Measurements from ENCODE around the gene YAP1. TPM values are rescaled to one million over a fixed set of nuclear protein-coding genes. Genes with fewer than 3 reads are reported as not detected.

YAP1 gene
- 26.0 and 26.6 TPM in 2 replicates for total RNA-seq

DNA sequence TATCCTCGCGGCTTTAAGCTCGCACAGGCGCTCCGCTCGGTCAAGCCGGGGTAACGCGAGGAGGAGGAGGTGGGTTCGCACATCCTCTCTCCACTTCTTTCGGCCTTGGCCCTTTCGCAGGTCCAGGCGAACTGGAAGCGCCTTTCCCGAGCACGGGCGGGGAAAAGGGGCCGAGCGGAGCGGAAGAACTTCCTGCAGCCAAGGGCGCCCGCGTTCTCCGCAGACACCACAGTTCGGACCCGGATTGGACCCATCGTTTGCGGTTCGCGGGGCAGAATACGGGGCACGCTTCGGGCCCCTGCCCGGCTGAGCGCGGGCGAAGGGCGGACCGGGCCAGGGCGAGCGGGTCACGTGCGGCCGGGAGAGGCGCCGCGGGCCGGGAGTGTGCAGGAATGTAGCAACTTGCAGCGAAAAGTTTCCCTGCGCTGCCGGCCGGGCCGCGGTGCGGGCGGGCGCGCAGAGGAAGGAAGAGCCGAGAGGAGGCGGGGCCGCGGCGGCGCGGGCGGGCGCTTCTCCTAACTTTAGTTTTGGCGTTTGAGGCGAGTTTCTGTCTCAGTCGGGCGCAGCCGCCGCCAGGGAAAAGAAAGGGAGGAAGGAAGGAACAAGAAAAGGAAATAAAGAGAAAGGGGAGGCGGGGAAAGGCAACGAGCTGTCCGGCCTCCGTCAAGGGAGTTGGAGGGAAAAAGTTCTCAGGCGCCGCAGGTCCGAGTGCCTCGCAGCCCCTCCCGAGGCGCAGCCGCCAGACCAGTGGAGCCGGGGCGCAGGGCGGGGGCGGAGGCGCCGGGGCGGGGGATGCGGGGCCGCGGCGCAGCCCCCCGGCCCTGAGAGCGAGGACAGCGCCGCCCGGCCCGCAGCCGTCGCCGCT lies at the start of gene YAP1:
Gene YAP1, plus strand, starts transcription at position 552 of the 865 bp plus-strand sequence. CDS start 402 bp downstream, outside the sequence.

Other genes with a start within 250 kb of the YAP1 start
- 0.91 and 2.3 TPM in 2 replicates for gene CEP126, start 195.4 kb upstream of the YAP1 start, total RNA-seq
- gene ANGPTL5, start 193.9 kb upstream of the YAP1 start, total RNA-seq: under 0.01 TPM in 1 of 2 replicates, not detected in the other
- 0.61 TPM in 1 of 2 replicates, not detected in the other for gene CFAP300, start 63.0 kb upstream of the YAP1 start, total RNA-seq
- gene BIRC3, start 207.0 kb downstream of the YAP1 start, total RNA-seq: 0.97 and 7.9 TPM in 2 replicates
- gene BIRC2, start 236.8 kb downstream of the YAP1 start, total RNA-seq: 61.2 and 70.2 TPM in 2 replicates